IPS-18a (cell line): Measurements from ENCODE around the gene SWT1.
"Not testable (repeated sequence)": the region's sequence is repeated elsewhere in the genome, so short reads cannot be mapped to it uniquely, and the experiment has no call there.

ENCODE experiments used
- H3K27ac ChIP-seq: one replicate; pipeline ENCODE4 v1.5.1; 2013; ENCODE audit warnings: low read length
- H3K27me3 ChIP-seq: one replicate; pipeline ENCODE4 v1.6.1; 2013; ENCODE audit warnings: mild to moderate bottlenecking, low read length; ENCODE audit not compliant: control insufficient read depth, insufficient read depth
- H3K36me3 ChIP-seq: one replicate; pipeline ENCODE4 v1.6.1; 2013; ENCODE audit warnings: low read depth, low read length; ENCODE audit not compliant: control insufficient read depth
- H3K4me1 ChIP-seq: one replicate; pipeline ENCODE4 v1.6.1; 2013; ENCODE audit warnings: low read depth, low read length; ENCODE audit not compliant: control insufficient read depth
- H3K4me3 ChIP-seq: one replicate; pipeline ENCODE4 v1.5.1; 2013; ENCODE audit warnings: low read length
- H3K9ac ChIP-seq: one replicate; pipeline ENCODE4 v1.6.1; 2013; ENCODE audit warnings: mild to moderate bottlenecking, low read length, moderate library complexity
- H3K9me3 ChIP-seq: one replicate; pipeline ENCODE4 v1.6.1; 2013; ENCODE audit warnings: low read depth, low read length; ENCODE audit not compliant: control insufficient read depth

Gene SWT1

DNA sequence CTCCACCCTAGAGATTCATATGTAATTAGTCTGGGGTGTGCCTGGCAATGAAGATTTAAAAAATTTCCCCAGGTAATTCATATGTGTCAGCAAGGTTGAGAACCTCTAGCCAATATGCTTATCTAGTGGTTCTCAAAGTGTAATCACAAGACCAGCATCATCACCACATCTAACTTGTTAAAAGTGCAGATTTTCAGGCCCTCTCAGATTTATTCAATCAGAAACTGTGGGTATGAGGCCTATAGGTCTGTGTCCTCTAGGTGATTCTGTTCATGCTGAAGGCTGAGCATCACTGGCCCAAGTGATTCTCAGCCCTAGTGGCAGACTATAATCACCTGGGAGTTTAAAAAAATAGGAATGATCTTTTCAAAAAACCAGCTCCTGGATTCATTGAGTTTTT lies 75.9 kb downstream of the SWT1 start:
- Histone ChIP-seq H3K9me3 (no peaks in the 10 kb centered on the region), H3K36me3 (no peaks in the 10 kb centered on the region), H3K27me3 (no peaks in the 10 kb centered on the region), H3K4me3 (no peak overlapping the region), H3K4me1 (no peaks in the 10 kb centered on the region), H3K27ac (no peak overlapping the region), H3K9ac (no peak overlapping the region)

GRCh38 chr1:185234183-185234582 lies 77.2 kb downstream of the SWT1 start:
- H3K27me3 ChIP-seq, H3K4me1 ChIP-seq, H3K27ac ChIP-seq, H3K36me3 ChIP-seq, H3K9ac ChIP-seq, H3K4me3 ChIP-seq, H3K9me3 ChIP-seq: not testable (repeated sequence)

GRCh38 chr1:185237176-185237575 lies 80.2 kb downstream of the SWT1 start:
- not testable (repeated sequence) for H3K27ac ChIP-seq, H3K4me3 ChIP-seq, H3K9me3 ChIP-seq, H3K36me3 ChIP-seq, H3K9ac ChIP-seq, H3K27me3 ChIP-seq, H3K4me1 ChIP-seq

- H3K4me3 ChIP-seq, result no peak overlapping the region
- H3K27me3 ChIP-seq, result no peaks in the 10 kb centered on the region
- H3K4me1 ChIP-seq, result no peaks in the 10 kb centered on the region
- no peaks in the 10 kb centered on the region for H3K9me3 ChIP-seq
- H3K27ac ChIP-seq, result no peak overlapping the region
- H3K36me3 ChIP-seq, result no peaks in the 10 kb centered on the region
- H3K9ac ChIP-seq, result no peak overlapping the region
Measured at GRCh38 chr1:185237661-185238060, 80.7 kb downstream of the SWT1 start.

- Histone ChIP-seq H3K27ac (no peak overlapping the region), H3K36me3 (no peaks in the 10 kb centered on the region), H3K9me3 (no peaks in the 10 kb centered on the region), H3K4me1 (no peaks in the 10 kb centered on the region), H3K4me3 (no peak overlapping the region), H3K27me3 (no peaks in the 10 kb centered on the region), H3K9ac (no peak overlapping the region)
Measured at GRCh38 chr1:185238447-185238846, 81.5 kb downstream of the SWT1 start.

- H3K4me1 ChIP-seq, result no peaks in the 10 kb centered on the region
- H3K27me3 ChIP-seq, result no peaks in the 10 kb centered on the region
- H3K4me3 ChIP-seq, result no peak overlapping the region
- H3K36me3 ChIP-seq, result no peaks in the 10 kb centered on the region
- no peaks in the 10 kb centered on the region for H3K9me3 ChIP-seq
- no peak overlapping the region for H3K9ac ChIP-seq
- no peak overlapping the region for H3K27ac ChIP-seq
Measured at GRCh38 chr1:185239861-185240260, 82.9 kb downstream of the SWT1 start.

DNA sequence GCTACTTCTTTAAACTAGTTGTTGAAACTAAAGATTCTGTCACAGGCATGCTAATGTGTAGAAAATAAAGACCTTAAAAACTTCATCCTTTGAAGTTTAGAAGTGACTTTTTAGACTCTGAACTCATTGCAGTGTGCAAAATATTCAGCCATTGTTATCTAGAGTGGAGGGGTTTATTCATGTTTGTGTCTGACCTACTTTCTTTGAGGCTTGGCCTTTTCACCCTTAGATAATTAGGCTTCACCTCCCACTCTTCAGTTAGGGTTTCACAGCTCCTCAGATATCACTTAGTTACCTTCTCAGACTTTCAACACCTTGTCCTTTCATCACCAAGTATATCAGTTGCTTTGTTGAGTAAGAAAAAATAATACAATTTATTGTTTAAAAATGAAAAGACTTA lies 84.2 kb downstream of the SWT1 start:
- no peaks in the 10 kb centered on the region for H3K4me1 ChIP-seq
- H3K36me3 ChIP-seq, result no peaks in the 10 kb centered on the region
- no peak overlapping the region for H3K9ac ChIP-seq
- no peak overlapping the region for H3K4me3 ChIP-seq
- no peaks in the 10 kb centered on the region for H3K9me3 ChIP-seq
- no peaks in the 10 kb centered on the region for H3K27me3 ChIP-seq
- H3K27ac ChIP-seq, result no peak overlapping the region

DNA sequence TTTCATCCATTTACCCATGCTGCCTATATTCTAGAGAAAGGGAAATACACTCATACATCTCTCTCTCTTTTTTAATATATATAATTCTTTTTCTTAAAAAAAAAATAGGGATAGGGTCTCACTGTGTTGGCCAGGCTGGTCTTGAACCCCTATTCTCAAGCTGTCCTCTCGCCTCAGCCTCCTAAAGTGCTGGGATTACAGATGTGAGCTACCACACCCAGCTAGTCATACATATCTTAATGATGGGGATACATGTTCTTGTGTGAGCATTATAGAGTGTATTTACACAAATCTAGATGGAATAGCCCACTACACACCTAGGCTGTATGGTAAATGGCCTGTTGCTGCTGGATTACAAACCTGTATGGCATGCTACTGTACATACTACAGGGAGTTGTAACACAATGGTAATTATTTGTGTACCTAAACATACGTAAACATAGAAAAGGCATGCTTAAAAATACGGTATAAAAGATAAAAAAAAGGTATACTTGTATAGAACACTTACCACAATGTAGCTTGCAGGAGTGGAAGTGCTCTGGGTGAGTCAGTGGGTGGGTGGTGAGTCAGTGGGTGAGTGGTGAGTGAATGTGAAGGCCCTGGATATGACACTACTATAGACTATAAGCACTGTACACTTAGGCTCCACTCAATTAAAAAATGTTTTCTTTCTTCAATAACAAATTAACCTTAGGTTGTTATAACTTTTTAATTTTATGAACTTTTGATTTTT lies 87.2 kb downstream of the SWT1 start:
- no peak overlapping the region for H3K9ac ChIP-seq
- H3K27ac ChIP-seq, result no peak overlapping the region
- H3K36me3 ChIP-seq, result no peaks in the 10 kb centered on the region
- no peaks in the 10 kb centered on the region for H3K27me3 ChIP-seq
- H3K4me1 ChIP-seq, result peaks cover 4% of the 10 kb centered on the region
- H3K4me3 ChIP-seq, result no peak overlapping the region
- H3K9me3 ChIP-seq, result no peaks in the 10 kb centered on the region

DNA sequence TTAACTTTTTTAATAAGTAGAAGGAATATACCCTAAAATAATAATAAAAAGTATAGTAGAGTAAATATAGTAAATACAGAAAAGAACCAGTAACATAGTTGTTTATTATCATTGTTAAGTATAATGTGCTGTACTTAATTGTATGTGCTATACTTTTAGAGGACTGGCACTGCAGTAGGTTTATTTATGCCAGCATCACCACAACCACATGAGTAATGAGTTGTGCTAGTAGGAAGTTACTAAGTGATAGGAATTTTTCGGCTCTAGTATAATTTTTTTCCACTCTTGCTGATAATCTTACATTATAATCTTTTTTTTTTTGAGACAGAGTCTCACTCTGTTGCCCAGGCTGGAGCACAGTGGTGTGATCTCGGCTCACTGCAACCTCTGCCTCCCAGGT lies 88.5 kb downstream of the SWT1 start:
- no peaks in the 10 kb centered on the region for H3K27me3 ChIP-seq
- no peaks in the 10 kb centered on the region for H3K36me3 ChIP-seq
- no peaks in the 10 kb centered on the region for H3K9me3 ChIP-seq
- H3K9ac ChIP-seq, result no peak overlapping the region
- no peak overlapping the region for H3K27ac ChIP-seq
- H3K4me3 ChIP-seq, result no peak overlapping the region
- H3K4me1 ChIP-seq, result peaks cover 16% of the 10 kb centered on the region

DNA sequence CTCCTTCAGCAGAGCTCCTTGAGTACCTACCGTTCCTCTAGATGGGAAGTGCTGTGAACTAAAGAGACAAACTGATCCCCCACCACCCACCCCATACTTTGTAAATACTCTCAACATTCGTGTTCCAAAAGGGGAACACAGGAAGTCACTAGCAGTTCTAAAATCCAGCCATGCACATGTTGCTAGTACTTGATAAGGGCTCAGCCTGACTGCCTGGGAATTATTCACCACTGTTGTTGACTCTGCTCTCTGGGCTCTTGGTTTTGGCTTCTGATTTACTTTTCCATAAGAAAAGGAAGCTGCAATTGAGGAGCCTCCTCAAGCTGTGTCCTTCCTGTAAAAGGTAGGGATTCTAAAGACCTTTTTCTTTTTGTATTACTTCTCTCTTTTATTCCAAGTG lies 92.6 kb downstream of the SWT1 start:
- H3K27ac ChIP-seq, result peak overlapping the region; percentile 67
- no peak overlapping the region for H3K4me3 ChIP-seq
- no peaks in the 10 kb centered on the region for H3K36me3 ChIP-seq
- no peaks in the 10 kb centered on the region for H3K27me3 ChIP-seq
- H3K4me1 ChIP-seq, result peaks cover 16% of the 10 kb centered on the region
- peak overlapping the region; percentile 9 for H3K9ac ChIP-seq
- H3K9me3 ChIP-seq, result no peaks in the 10 kb centered on the region

GRCh38 chr1:185250063-185250462 lies 93.1 kb downstream of the SWT1 start:
- Histone ChIP-seq H3K27ac (no peak overlapping the region), H3K4me1 (peaks cover 16% of the 10 kb centered on the region), H3K27me3 (no peaks in the 10 kb centered on the region), H3K9me3 (no peaks in the 10 kb centered on the region), H3K36me3 (no peaks in the 10 kb centered on the region), H3K4me3 (no peak overlapping the region), H3K9ac (no peak overlapping the region)

GRCh38 chr1:185251928-185252327 lies 95.0 kb downstream of the SWT1 start:
- H3K9me3 ChIP-seq, H3K27ac ChIP-seq, H3K27me3 ChIP-seq, H3K36me3 ChIP-seq, H3K4me3 ChIP-seq, H3K9ac ChIP-seq: not testable (repeated sequence)
- peaks cover 16% of the 10 kb centered on the region for H3K4me1 ChIP-seq
